Measurements from ENCODE around the gene MMP24OS.

The MMP24OS gene

DNA sequence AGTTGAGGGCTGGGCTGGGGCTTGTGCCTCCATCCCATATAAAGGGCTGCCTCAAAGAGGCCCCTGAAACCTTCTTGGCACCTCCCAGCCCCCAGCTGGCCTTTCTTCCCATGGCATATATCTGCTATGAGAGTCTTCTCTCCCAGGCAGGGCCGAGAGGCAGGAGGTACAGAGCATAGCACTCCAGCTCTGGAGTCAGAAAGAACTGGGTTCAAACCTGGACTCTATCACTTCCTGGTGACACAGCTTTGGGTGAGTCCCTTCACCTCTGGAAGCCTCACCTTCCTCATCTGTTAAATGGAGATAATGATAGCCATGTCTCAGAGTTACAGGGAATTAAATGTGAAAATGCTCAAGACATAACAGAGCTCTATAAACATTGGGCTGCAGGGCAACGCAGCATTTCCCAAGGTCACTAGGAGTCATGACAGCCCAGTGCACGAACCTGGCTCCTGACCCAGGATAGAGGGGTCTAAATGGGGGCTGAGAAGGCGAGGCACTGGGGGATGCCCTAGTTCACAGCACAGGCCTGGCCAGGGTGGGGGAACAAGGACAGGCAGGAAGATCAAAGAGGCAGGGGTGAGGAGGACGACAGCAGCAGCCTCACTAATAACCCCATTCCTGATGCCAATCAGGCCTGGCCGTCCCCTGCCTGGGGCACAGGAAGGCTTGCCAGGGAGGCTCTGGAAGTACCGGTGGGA is 12.4 kb upstream of the MMP24OS start:
- no peak for DNase-seq (ENCODE audit: low read depth)
- TF ChIP-seq CTCF (IDR thresholded peaks at IDR 0.05; ENCODE audit: control insufficient read depth, extremely low read depth, insufficient read depth) = no peak
- no peak overlapping the region for H3K4me3 ChIP-seq (ENCODE audit: low read depth, low read length)

DNA sequence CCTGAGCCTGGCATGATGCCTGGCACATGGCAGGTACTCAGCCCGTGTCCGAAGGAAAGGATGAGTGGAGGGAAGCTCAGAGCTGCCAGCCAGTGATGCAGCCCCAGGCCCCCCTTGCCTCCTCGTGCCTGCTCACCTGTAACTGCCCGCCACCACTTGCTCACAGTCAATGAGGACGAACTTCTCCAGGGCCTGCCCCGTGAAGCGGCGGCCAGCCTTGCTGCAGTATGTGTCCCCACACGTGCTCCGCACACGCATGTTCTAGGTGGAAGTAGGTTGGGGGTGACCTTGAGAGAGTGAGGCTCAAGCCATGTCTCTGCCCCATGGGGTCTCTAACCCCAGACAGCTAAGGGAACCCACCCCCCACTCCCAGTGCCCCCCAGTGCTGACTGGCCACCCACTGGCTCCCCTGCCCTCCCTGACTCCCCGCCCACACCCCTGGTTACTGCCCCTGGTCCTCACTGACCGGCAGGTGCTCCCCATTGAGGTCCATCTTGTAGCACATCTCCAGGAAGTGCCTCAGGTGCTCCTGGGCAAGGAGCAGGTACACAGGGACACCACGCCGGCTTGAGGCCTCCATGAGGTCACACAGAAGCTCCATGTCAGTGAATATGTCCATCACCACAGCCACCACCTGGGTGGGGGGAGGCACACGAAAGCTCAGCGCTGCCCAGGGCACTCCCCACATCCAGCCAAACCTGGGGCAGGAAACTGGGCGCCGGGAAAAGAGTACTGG is 10.6 kb upstream of the MMP24OS start:
- no peak for TF ChIP-seq CTCF (IDR thresholded peaks at IDR 0.05; ENCODE audit: control insufficient read depth, extremely low read depth, insufficient read depth)
- DNase-seq (ENCODE audit: low read depth) = no peak
- no peak overlapping the region for H3K4me3 ChIP-seq (ENCODE audit: low read depth, low read length)

GRCh38 chr20:35287509-35288324 is 9.8 kb upstream of the MMP24OS start:
- no peak for TF ChIP-seq CTCF (IDR thresholded peaks at IDR 0.05; ENCODE audit: control insufficient read depth, extremely low read depth, insufficient read depth)
- H3K4me3 ChIP-seq (ENCODE audit: low read depth, low read length) = no peak overlapping the region
- no peak for DNase-seq (ENCODE audit: low read depth)

DNA sequence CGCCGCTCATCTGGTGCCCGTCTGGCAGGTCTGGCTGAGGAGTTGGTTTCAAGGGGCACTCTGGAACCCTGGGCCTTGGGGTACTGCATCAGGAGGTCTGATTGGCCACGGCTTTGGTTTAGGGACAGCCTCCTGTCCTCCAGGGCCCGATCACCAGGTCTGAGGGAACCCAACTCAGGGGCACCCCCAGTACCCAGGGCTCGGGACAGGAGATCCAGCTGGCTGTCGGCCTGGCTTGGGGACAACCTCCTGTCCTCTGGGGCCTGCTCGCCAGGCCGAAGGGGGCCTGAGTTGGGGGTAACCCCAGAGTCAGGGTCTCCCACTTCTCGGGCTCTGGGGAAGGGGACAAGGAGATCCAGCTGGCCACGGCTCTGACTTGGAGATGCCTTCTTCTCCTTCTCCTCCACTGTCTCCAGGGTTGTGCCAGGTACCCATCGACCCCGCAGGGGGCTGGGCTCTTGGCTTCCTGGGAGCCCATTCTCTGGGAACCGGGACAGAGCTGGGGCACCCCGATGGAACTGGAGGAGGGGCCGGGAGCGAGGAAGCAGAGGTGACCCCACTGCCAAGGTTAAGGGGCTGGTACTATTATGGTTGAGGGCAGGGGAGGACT is 9.1 kb upstream of the MMP24OS start:
- TF ChIP-seq CTCF (IDR thresholded peaks at IDR 0.05; ENCODE audit: control insufficient read depth, extremely low read depth, insufficient read depth) = no peak
- no peak for DNase-seq (ENCODE audit: low read depth)
- no peak overlapping the region for H3K4me3 ChIP-seq (ENCODE audit: low read depth, low read length)

- no peak for TF ChIP-seq CTCF (IDR thresholded peaks at IDR 0.05; ENCODE audit: control insufficient read depth, extremely low read depth, insufficient read depth)
- no peak for DNase-seq (ENCODE audit: low read depth)
- no peak overlapping the region for H3K4me3 ChIP-seq (ENCODE audit: low read depth, low read length)
Observed at GRCh38 chr20:35286077-35286898, 8.4 kb upstream of the MMP24OS start.

GRCh38 chr20:35285806-35286076 is 7.8 kb upstream of the MMP24OS start:
- no peak for TF ChIP-seq CTCF (IDR thresholded peaks at IDR 0.05; ENCODE audit: control insufficient read depth, extremely low read depth, insufficient read depth)
- no peak overlapping the region for H3K4me3 ChIP-seq (ENCODE audit: low read depth, low read length)
- no peak for DNase-seq (ENCODE audit: low read depth)
